Duodenal mucosa (tissue), 2 donors: ENCODE measurements around the gene DPP3.
"Not testable (repeated sequence)": the region's sequence is repeated elsewhere in the genome, so short reads cannot be mapped to it uniquely, and the experiment has no call there.

Experiments used
- H3K27ac ChIP-seq: one replicate; pipeline ENCODE4 v1.7.0; 2013; ENCODE audit warnings: low read depth, low read length
- H3K27me3 ChIP-seq, 2 donors: one replicate each; pipeline ENCODE4 v1.7.0; 2013; ENCODE audit warnings: low read length in 2 of 2, control low read depth in 1 of 2; ENCODE audit not compliant: insufficient read depth in 2 of 2, control insufficient read depth in 1 of 2
- H3K36me3 ChIP-seq, 2 donors: one replicate each; pipeline ENCODE4 v1.7.0; 2013; ENCODE audit warnings: low read length in 2 of 2, control low read depth in 1 of 2; ENCODE audit not compliant: insufficient read depth in 2 of 2, control insufficient read depth in 1 of 2
- H3K4me1 ChIP-seq, 2 donors: one replicate each; pipeline ENCODE4 v1.7.0; 2013; ENCODE audit warnings: low read length in 2 of 2, control low read depth in 1 of 2; ENCODE audit not compliant: insufficient read depth in 2 of 2, control insufficient read depth in 1 of 2
- H3K4me3 ChIP-seq, 2 donors: one replicate each; pipeline ENCODE4 v1.7.0; 2013; ENCODE audit warnings: low read length in 2 of 2, low read depth in 1 of 2
- H3K9ac ChIP-seq, 2 donors: one replicate each; pipeline ENCODE4 v1.7.0; 2013; ENCODE audit warnings: low read length in 2 of 2, low read depth in 1 of 2
- H3K9me3 ChIP-seq, 2 donors: one replicate each; pipeline ENCODE4 v1.7.0; 2013; ENCODE audit warnings: low read length in 2 of 2, control low read depth in 1 of 2; ENCODE audit not compliant: control insufficient read depth in 1 of 2

The DPP3 gene

DNA sequence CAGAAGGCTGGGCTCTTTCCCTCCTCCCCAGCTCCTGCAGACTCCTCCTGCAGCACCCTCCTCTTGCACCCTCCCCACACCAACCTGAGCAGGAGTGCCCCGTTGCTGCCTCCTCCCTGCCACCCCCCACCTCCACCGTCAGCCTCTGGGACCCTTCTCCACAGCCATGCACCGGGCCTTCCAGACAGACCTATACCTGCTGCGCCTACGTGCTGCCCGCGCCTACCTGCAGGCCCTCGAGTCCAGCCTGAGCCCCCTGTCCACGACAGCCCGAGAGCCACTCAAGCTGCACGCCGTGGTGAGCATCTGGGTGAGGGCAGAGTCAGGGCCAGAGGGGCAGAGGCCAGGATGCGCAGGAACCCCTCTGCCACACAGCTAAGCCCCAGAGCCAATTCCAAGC is 49.4 kb downstream of the DPP3 start:
- no peaks in the 10 kb centered on the region for H3K4me1 ChIP-seq
- H3K4me3 ChIP-seq: no peak overlapping the region
- no peak overlapping the region for H3K27ac ChIP-seq
- H3K27me3 ChIP-seq: no peaks in the 10 kb centered on the region
- peaks cover 0 to 7% of the 10 kb centered on the region in 2 donors for H3K36me3 ChIP-seq
- H3K9ac ChIP-seq: no peak overlapping the region
- H3K9me3 ChIP-seq: no peaks in the 10 kb centered on the region

DNA sequence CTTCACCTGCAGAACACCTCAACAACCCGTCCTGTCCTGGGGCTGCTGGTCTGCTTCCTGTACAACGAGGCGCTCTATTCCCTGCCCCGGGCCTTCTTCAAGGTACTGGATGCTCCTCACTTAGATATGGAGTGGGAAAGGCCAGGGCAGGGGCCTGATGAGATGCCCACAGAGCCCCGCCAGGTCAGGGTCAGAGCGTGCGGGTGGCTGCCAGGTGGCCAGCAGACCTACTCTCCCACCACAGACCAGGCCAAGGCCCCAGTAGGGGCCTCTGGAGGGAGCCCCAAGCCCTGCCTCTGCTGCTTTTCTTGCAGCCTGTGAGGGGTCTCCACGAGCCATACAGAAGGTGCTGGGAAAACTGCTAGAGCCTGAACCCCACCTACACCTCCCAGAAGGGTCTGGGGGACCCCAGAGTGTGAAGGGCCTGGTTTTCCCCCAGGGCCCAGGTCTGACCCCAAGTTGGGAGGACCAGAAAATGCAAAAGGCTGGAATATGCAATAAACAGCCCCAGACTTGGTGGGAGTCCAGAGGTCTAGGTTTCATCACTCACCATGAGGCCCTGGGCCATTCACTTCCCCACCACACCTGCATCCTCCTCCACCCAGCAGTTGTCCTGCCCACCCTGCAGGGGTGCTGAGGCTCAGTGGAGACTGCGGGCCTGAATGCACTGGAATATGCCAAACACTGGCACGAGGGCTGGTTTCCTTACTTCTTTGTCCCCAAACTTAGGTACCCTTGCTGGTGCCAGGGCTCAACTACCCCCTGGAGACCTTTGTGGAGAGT is 50.9 kb downstream of the DPP3 start:
- Histone ChIP-seq H3K27ac (no peak overlapping the region), H3K4me1 (no peaks in the 10 kb centered on the region), H3K36me3 (peaks cover 3 to 10% of the 10 kb centered on the region in 2 donors), H3K4me3 (no peak overlapping the region), H3K9me3 (no peaks in the 10 kb centered on the region), H3K27me3 (no peaks in the 10 kb centered on the region), H3K9ac (no peak overlapping the region)

DNA sequence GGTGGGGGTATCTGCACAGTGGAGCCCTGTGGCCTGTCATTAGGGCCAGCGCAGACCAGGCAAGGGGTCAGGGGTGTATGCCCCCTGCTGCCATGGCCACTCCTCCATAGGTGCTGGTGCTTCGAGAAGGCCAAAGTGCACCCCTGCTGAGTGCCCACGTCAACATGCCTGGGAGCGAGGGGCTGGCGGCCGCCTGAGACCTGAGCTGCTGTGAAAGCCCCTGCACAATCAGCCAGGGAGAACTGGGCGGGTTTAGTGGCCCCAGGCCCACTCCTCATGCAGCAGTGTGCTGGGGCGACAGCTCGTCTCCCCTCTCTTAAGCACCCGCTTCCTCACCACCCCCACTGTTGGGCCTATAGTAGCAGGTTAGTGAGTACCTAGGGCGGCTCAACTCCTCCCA is 51.6 kb downstream of the DPP3 start:
- Histone ChIP-seq H3K9me3 (no peaks in the 10 kb centered on the region), H3K4me1 (no peaks in the 10 kb centered on the region), H3K9ac (no peak overlapping the region), H3K27ac (no peak overlapping the region), H3K4me3 (no peak overlapping the region), H3K36me3 (peaks cover 4 to 8% of the 10 kb centered on the region in 2 donors), H3K27me3 (no peaks in the 10 kb centered on the region)

DNA sequence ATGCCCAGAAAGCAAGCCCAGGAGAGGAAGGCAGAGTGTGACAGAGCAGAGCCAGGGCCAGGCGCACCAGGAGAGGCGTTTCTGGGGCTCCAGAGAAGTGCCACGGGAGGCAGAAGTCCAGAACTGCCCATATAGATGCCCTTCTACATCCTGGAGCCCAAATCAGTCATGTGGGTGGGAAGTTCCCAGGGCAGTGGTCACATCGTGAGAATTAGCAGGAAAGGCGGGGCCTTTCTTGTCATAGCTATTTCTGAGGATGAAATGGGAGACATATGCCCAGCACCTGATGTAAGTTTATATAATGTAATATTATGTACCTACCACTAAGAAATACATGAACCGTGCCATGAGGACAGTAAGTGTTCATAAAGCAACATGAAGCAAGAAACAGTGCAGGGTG is 52.5 kb downstream of the DPP3 start:
- H3K9ac ChIP-seq: no peak overlapping the region
- no peak overlapping the region for H3K27ac ChIP-seq
- peaks cover 4 to 8% of the 10 kb centered on the region in 2 donors for H3K36me3 ChIP-seq
- H3K27me3 ChIP-seq: no peaks in the 10 kb centered on the region
- no peak overlapping the region for H3K4me3 ChIP-seq
- H3K4me1 ChIP-seq: no peaks in the 10 kb centered on the region
- no peaks in the 10 kb centered on the region for H3K9me3 ChIP-seq

DNA sequence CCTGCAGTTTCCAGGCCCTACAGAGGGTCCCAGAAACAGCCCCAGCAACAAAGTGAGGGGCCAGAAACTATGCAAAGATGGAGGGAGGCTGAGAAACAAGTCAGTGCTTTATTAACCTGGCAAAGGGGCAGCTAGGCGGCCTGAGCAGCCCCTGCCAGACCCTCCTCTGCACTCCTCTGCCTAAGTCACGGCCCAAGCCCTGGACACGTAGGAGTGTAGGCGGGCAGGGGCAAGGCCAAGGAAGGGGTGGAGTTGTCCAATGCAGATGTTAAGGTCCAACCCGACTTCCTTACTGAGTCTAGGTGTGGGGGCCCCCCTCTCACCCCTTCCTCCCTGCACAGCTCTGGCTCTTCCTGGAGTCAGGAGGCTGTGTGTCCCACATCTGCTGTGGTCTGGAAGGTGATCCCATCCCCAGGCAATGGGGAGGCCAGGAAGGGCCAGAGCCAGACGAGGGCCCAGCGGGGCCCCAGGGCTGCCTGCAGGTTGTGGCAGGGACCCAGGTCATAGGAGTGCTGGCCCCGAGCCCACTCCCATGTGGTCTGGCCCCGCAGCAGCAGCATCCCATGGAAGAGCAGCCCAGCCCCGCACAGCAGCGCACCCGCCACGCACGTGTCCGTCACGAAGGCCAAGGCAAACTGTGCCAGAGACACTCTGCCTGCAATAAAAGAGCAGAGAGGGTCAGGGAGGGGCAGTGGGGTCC is 59.1 kb downstream of the DPP3 start:
- H3K9ac ChIP-seq: no peak overlapping the region
- H3K9me3 ChIP-seq: no peaks in the 10 kb centered on the region
- peaks cover 0 to 7% of the 10 kb centered on the region in 2 donors for H3K4me1 ChIP-seq
- H3K4me3 ChIP-seq: no peak overlapping the region
- peaks cover 4 to 32% of the 10 kb centered on the region in 2 donors for H3K36me3 ChIP-seq
- H3K27me3 ChIP-seq: no peaks in the 10 kb centered on the region
- H3K27ac ChIP-seq: no peak overlapping the region

DNA sequence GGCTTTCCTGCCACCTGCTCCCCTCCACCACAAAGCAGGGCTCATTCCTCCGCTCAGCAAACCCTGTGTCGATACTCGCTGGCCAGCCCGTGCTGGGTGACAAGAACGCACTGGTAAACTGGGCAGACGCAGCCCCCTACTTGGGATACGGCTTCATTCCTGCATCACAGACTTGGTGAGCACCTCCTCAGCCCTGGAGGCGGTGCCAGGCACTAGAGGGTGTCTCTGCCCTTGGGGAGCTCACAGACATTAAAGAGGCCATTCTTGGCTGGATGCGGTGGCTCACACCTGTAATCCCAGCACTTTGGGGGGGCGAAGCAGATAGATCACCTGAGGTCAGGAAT is 59.6 kb downstream of the DPP3 start:
- Histone ChIP-seq H3K9ac (no peak overlapping the region), H3K36me3 (peaks cover 4 to 32% of the 10 kb centered on the region in 2 donors), H3K9me3 (no peaks in the 10 kb centered on the region), H3K4me1 (peaks cover 0 to 10% of the 10 kb centered on the region in 2 donors), H3K27me3 (no peaks in the 10 kb centered on the region), H3K27ac (no peak overlapping the region), H3K4me3 (no peak overlapping the region)

DNA sequence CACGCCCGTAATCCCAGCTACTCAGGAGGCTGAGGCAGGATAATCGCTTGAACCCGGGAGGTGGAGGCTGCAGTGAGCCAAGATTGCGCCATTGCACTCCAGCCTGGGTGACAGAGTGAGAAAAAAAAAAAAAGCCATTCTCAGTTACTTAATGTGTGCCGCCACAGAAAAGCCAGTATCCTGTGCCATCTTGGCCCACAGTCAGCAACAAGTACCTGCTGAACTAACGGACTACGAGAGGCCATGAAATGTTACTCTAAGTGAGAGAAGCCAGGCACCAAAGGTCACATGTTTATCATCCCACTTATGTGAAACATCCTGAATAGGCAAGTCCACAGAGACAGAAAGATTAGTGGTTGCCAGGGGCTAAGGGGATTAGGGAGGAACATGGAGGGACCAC is 60.4 kb downstream of the DPP3 start:
- not testable (repeated sequence) for H3K27ac ChIP-seq, H3K27me3 ChIP-seq, H3K4me3 ChIP-seq, H3K9me3 ChIP-seq, H3K9ac ChIP-seq
- peaks cover 0 to 16% of the 10 kb centered on the region in 2 donors for H3K4me1 ChIP-seq
- H3K36me3 ChIP-seq: peaks cover 4 to 32% of the 10 kb centered on the region in 2 donors

DNA sequence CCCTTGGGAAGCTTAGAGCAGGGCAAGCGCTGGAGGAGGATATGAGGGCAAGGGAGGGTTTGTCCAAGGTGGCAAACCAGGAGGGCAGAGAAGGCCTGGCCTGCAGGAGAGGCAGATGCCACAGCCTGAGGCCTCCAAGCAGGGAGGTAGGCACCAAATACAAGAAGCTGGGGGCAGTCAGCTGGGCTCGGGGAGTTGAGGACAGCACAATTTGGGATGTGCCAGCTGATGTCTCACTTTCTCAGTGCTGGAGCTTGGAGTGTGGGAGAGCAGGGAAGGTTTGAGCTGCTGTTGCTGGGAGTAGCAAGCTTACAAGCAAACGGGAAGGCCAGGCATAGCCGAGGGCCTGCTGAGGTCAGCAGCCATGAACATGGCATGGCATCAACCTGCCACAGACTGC is 61.7 kb downstream of the DPP3 start:
- Histone ChIP-seq H3K4me1 (peaks cover 0 to 16% of the 10 kb centered on the region in 2 donors), H3K27ac (no peak overlapping the region), H3K9me3 (no peaks in the 10 kb centered on the region), H3K4me3 (no peak overlapping the region), H3K36me3 (peaks cover 0 to 26% of the 10 kb centered on the region in 2 donors), H3K9ac (no peak overlapping the region), H3K27me3 (no peaks in the 10 kb centered on the region)

DNA sequence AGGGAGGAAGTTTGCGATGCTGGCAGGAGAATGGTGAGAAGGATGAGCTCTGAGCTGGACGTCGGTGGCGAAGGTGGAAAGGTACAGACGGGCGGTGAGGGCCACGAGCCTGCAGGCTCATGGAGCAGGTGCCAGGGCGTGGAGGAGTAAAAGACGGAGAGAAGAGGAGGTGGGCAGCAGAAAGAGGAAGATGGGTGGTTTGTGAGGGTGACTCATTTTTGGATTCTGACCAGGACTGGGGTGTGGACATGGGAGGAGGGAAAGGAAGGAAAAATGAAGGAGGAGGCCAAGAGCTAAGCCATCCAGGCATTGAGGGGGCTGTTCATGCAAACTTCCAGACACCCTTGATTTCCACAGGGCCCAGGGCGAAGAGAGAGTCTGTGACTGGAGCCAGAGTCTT is 62.1 kb downstream of the DPP3 start:
- H3K27me3 ChIP-seq: no peaks in the 10 kb centered on the region
- no peaks in the 10 kb centered on the region for H3K9me3 ChIP-seq
- no peak overlapping the region for H3K9ac ChIP-seq
- peaks cover 0 to 26% of the 10 kb centered on the region in 2 donors for H3K36me3 ChIP-seq
- H3K4me3 ChIP-seq: no peak overlapping the region
- no peak overlapping the region for H3K27ac ChIP-seq
- H3K4me1 ChIP-seq: peaks cover 0 to 16% of the 10 kb centered on the region in 2 donors

DNA sequence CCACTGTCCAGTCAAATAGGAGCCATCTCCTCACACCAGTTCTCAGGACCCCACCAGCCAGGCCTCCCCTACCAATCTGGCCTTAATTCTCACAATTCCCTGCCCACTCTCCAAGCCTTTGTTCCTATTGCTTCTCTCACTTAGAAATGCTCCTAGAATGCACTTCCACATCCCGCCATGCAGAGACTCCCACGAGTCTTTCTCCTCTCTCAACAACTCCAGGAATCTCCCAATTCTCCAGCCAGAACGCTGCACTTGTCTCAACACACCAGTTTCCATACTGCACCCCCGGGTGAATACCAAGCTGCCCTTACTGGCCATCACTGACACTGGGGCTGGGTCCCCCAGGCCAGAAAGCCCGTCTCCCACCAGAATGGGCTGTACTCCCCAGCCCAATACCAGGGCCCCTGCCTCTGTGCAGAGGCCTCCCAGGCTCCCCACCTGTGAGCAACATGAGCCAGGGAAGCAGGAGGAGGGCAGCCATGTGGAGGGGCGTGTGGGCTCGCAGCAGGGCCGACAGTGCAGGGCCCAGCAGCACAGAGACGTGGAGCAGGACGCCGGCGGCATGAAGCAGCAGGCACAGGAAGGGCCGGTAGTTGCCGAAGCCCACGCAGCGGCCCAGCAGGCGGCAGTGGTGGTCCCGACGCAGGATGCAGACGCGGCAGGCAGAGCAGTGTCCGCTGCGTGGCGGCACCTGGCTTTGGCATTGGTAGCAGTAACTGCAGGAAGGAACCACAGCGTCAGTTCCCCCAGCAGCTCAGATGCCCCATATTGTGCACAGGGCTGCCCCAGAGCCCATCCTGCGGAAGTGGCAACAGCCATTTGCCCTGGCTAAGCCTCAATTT is 63.3 kb downstream of the DPP3 start:
- Histone ChIP-seq H3K9ac (no peak overlapping the region), H3K4me1 (peaks cover 0 to 16% of the 10 kb centered on the region in 2 donors), H3K27ac (no peak overlapping the region), H3K9me3 (no peaks in the 10 kb centered on the region), H3K4me3 (peak overlapping the region in 1 of 2 donors; percentile 8), H3K36me3 (peaks cover 0 to 26% of the 10 kb centered on the region in 2 donors), H3K27me3 (no peaks in the 10 kb centered on the region)
